GM12873 (cell line): Measurements from ENCODE around the gene SDHC.

Source experiments
- TF ChIP-seq, protein P1 (sequence below): IDR thresholded peaks from 2 replicates; pipeline ENCODE4 v1.5.1; 2012; ENCODE audit warnings: low read depth, mild to moderate bottlenecking, moderate library complexity, low read length, control low read depth; ENCODE audit not compliant: insufficient read depth; ENCODE audit errors: missing control alignments

The SDHC gene

DNA sequence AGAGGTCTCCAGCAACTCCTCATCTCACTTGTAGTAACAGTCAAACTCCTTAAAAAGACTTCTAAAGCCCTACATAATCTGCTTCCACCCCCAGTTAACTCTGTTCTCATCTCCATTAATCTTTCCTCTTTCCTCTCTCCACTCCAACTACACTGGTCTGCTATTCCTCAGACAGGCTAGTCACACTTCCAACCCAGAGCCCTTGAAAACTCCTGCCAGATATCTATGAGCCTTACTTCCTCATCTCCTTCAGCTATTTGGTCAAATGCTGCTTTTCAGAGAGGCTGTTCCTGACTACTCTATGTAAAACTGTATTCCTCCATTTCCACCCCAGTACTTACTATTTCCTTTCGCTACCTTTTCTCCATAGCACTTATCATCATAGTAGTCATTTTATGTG is 31.2 kb upstream of the SDHC start:
- TF ChIP-seq, protein P1, sequence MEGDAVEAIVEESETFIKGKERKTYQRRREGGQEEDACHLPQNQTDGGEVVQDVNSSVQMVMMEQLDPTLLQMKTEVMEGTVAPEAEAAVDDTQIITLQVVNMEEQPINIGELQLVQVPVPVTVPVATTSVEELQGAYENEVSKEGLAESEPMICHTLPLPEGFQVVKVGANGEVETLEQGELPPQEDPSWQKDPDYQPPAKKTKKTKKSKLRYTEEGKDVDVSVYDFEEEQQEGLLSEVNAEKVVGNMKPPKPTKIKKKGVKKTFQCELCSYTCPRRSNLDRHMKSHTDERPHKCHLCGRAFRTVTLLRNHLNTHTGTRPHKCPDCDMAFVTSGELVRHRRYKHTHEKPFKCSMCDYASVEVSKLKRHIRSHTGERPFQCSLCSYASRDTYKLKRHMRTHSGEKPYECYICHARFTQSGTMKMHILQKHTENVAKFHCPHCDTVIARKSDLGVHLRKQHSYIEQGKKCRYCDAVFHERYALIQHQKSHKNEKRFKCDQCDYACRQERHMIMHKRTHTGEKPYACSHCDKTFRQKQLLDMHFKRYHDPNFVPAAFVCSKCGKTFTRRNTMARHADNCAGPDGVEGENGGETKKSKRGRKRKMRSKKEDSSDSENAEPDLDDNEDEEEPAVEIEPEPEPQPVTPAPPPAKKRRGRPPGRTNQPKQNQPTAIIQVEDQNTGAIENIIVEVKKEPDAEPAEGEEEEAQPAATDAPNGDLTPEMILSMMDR = no peak

DNA sequence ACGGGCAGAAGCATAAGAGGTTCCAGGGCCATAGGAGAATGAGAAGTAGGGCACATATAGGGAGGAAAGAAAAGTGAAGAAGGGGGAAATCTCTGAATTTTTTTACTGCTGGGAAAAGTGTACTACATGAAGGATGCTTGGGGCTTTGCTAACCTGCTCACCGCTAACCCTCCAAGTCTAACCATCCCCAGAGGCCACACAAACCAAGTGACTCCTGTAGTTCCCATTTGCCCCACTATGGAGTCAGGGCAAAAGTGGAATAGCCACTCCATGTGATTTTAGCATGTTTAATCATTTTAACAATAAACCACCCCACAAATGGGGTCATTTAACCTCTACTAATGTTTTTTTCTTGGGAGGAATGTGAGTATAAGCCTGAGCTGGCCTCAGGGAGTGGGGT is 29.1 kb upstream of the SDHC start:
- TF ChIP-seq, protein P1 = no peak

DNA sequence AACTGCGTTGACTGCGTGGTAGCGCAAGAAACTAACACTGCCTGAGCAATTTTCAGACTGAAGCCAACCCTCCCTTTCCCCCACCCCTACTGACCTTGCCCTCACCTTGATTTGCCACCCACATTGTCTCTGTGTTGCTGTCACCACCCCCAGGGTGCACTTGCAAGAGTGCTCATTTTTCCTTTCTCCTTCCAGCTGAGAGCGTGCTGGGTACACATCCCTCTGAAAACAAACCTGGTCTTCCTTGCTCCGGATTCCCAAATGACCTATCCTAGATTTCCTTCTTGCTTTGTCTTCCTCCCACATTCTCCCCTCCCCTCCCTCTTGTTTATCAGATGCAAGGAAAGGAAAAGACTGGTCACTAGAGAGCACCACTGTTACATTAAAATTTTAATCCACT is 28.7 kb upstream of the SDHC start:
- TF ChIP-seq, protein P1 = no peak

DNA sequence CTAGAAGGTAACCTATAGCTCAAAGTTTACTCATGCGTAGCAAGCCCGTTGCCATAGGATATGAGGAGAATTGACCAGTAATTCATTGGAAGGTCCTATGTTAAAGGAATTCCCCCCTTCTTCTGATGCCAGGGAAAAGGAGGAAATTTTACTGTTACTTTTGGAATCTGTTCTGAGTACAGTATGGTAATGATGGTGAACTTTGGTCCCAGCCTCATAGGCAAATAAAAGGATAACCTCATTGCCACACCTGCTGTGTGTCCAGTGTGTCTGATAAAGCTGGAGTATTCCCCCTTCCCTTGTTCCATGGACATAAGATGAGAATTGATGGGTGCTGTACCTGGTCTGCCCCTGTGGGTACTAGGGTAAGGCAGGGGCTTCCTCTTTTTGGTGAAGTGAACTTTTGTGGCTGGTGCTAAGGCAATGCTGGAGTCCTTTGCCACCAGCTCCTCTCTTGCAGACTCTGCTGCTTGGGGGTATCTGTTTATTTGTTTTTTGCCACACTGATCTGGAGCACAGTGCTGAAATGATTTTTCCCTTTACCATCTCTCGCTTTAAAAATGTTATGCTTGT is 26.6 kb upstream of the SDHC start:
- TF ChIP-seq, protein P1 = no peak

DNA sequence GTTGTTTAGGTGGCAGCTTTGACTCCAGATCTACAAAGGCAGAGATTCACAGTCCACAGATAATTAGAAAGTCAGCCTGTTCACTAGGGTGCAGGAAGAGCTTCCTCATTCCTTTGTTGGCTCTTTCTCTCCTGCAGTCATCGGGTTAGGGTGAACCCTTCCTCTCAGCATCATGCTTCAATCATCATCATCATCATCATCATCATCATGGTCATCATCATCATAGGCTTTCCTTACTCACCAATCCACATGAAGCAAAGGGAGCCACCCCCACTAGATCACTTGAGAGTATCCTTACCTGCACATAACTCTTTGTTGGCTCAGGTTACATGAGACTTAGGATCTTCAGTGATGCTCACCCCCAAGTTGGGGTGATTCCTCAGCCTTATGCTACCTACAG is 23.4 kb upstream of the SDHC start:
- TF ChIP-seq, protein P1 = no peak

DNA sequence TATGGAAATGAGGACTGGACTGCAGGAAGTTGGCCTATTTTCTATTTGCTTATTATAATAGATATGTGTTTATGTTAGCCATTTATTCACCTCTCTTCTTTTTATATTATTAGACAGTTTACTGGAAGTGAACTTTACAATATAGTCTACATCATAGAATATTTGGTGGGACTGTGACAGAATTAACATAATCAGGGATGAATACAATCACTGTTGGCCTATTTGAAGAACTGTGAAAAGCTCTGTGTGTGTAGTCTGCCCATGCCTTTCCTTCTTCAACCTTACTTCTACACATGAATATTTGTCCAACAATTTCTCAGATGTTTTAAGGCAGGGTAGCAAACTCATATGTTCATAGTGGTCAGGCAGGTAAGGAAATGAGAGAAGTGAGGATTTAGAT is 16.8 kb upstream of the SDHC start:
- TF ChIP-seq, protein P1 = no peak

DNA sequence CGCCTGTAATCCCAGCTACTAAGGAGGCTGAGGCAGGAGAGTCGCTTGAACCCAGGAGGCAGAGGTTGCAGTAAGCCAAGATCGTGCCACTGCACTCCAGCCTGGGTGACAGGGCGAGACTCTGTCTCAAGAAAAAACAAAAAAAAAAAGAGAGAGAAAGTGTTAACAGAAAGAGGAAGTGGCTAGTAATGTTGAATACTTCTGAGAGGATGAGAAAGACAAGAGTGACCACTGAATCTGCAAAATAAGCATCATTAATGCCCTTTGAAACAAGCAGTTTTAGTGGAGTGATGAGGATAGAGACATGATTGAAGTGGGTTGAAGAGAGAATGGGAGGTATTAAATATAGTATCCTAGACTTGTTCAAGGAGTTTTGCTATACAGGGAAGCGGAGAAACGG is 16.1 kb upstream of the SDHC start:
- TF ChIP-seq, protein P1 = no peak

DNA sequence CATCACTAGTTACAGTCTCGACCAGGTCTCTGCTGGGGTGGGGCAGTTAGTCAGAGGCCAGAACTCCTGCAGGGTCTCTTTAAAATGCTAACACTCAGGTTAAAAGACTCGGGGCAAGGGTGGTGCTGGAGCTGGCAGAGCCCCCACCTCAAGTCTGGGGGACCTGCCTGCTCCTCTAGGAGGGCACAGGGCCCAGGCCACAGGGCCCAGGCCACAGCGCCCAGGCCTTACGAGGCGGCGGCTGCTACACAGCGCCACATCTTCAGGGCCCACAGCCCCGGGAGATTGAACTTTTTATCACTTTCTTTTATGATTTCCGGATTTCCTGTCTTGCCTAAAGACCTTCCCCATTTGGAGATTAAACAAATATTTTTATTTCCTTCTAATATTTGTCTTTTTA is 14.8 kb upstream of the SDHC start:
- TF ChIP-seq, protein P1 = no peak
